ENCODE measurements around the gene C11orf71. TPM values are rescaled to one million over a fixed set of nuclear protein-coding genes. Genes with fewer than 3 reads are reported as not detected.

Gene C11orf71
- total and polyA plus RNA-seq, 9 of the 15 experiments (the other 6 are each of a cell fraction or from before 2014, with no cell fraction given): 2.9 to 15.1 (median 9.1) TPM

GRCh38 chr11:114400915-114401223 is 558 bp upstream of the C11orf71 start (continued):
- TF ChIP-seq SETDB1 (IDR thresholded peaks at IDR 0.05; ENCODE audit: low read length) (no peak), CGGBP1 (CRISPR knock-in tag; IDR thresholded peaks at IDR 0.05) (no peak), ZBTB2 (IDR thresholded peaks at IDR 0.05) (no peak), NCOA2 (IDR thresholded peaks at IDR 0.05; ENCODE audit: partially characterized antibody in 2 of 2) (no peak), MLLT1 (IDR thresholded peaks at IDR 0.05) (peak; percentile 72; a peak in 1 of 4 replicates), ZNF589 (CRISPR knock-in tag; IDR thresholded peaks at IDR 0.05; ENCODE audit: low read depth) (no peak), CEBPG (CRISPR knock-in tag; IDR thresholded peaks at IDR 0.05) (no peak), CEBPG (tag; conservative IDR thresholded peaks at IDR 0.05 in 1 of 2, IDR thresholded peaks at IDR 0.05 in 1 of 2) (peak in 1 of 2 experiments; percentile 7; a peak in 3 of 4 replicates), NFRKB (IDR thresholded peaks at IDR 0.05; ENCODE audit: low read depth) (peak; percentile 2; the same call in 1 of the 2 replicates), RAD21 (CRISPR knock-in tag; conservative IDR thresholded peaks at IDR 0.05 in 1 of 2, IDR thresholded peaks at IDR 0.05 in 1 of 2) (0 out of 4 replicates have a peak, but pooled peaks of 1 of the 2 experiments have one; percentile 16), ZEB2 (IDR thresholded peaks at IDR 0.05) (no peak), HDGF (IDR thresholded peaks at IDR 0.05) (0 out of 2 replicates have a peak, but pooled peaks have one; percentile 37)
- TF ChIP-seq, protein P1, sequence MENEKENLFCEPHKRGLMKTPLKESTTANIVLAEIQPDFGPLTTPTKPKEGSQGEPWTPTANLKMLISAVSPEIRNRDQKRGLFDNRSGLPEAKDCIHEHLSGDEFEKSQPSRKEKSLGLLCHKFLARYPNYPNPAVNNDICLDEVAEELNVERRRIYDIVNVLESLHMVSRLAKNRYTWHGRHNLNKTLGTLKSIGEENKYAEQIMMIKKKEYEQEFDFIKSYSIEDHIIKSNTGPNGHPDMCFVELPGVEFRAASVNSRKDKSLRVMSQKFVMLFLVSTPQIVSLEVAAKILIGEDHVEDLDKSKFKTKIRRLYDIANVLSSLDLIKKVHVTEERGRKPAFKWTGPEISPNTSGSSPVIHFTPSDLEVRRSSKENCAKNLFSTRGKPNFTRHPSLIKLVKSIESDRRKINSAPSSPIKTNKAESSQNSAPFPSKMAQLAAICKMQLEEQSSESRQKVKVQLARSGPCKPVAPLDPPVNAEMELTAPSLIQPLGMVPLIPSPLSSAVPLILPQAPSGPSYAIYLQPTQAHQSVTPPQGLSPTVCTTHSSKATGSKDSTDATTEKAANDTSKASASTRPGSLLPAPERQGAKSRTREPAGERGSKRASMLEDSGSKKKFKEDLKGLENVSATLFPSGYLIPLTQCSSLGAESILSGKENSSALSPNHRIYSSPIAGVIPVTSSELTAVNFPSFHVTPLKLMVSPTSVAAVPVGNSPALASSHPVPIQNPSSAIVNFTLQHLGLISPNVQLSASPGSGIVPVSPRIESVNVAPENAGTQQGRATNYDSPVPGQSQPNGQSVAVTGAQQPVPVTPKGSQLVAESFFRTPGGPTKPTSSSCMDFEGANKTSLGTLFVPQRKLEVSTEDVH (IDR thresholded peaks at IDR 0.05; ENCODE audit: low read depth, partially characterized antibody): no peak
- TF ChIP-seq, protein P2, sequence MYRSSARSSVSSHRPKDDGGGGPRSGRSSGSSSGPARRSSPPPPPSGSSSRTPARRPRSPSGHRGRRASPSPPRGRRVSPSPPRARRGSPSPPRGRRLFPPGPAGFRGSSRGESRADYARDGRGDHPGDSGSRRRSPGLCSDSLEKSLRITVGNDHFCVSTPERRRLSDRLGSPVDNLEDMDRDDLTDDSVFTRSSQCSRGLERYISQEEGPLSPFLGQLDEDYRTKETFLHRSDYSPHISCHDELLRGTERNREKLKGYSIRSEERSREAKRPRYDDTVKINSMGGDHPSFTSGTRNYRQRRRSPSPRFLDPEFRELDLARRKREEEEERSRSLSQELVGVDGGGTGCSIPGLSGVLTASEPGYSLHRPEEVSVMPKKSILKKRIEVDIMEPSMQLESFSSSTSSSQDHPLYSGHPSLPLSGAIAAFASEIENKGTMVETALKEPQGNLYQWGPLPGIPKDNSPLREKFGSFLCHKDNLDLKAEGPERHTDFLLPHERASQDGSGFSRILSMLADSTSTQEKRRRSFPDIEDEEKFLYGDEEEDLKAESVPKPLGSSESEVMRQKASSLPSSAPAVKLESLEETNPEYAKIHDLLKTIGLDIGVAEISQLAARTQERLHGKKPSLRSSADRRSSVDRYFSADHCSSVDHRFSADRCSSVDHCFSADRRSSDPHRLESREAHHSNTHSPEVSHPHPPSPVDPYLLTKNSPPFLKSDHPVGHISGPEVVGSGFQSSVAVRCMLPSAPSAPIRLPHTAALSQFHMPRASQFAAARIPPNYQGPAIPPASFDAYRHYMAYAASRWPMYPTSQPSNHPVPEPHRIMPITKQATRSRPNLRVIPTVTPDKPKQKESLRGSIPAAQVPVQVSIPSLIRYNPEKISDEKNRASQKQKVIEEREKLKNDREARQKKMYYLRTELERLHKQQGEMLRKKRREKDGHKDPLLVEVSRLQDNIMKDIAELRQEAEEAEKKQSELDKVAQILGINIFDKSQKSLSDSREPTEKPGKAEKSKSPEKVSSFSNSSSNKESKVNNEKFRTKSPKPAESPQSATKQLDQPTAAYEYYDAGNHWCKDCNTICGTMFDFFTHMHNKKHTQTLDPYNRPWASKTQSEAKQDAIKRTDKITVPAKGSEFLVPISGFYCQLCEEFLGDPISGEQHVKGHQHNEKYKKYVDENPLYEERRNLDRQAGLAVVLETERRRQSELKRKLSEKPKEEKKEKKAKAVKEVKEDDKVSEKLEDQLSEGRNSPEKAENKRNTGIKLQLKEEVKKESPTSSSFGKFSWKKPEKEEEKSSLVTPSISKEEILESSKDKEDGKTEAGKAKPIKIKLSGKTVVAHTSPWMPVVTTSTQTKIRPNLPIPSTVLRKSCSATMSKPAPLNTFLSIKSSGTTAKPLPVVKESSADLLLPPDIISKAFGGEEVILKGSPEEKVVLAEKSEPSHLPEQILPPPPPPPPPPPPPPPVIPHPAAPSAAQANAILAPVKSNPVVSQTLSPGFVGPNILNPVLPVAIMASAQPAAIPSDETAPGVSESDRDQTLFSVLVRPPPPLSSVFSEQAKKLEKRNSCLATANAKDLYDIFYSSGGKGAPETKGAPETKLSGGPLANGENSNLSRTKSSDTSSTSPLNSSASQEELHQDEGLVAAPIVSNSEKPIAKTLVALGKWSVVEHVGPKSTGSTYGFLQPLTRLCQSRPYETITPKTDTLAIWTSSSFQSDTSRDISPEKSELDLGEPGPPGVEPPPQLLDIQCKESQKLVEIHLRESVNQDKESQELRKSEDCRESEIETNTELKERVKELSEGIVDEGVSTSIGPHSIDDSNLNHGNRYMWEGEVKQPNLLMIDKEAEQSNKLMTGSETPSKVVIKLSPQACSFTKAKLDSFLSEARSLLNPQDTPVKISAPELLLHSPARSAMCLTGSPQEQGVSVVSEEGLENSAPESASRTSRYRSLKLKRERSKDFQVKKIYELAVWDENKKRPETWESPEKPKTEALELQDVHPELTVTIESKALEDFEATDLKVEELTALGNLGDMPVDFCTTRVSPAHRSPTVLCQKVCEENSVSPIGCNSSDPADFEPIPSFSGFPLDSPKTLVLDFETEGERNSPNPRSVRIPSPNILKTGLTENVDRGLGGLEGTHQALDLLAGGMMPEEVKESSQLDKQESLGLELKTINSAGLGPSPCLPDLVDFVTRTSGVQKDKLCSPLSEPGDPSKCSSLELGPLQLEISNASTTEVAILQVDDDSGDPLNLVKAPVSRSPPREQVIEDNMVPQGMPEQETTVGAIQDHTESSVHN (IDR thresholded peaks at IDR 0.05; ENCODE audit: borderline replicate concordance in 1 of 2, low read depth in 1 of 2): 0 out of 4 replicates have a peak, but pooled peaks of 1 of the 2 experiments have one; percentile 21
